Skeletal muscle satellite cell (primary cell): Measurements from ENCODE around the gene GUCY1B1.

Experiments used
- H3K27me3 ChIP-seq: 2 replicates; pipeline ENCODE4 v1.7.0; 2013; ENCODE audit warnings: low read length; ENCODE audit not compliant: control insufficient read depth, insufficient read depth
- H3K36me3 ChIP-seq: 2 replicates; pipeline ENCODE4 v1.7.0; 2013; ENCODE audit warnings: mild to moderate bottlenecking, control low read depth, low read length; ENCODE audit not compliant: insufficient read depth
- H3K4me1 ChIP-seq: 2 replicates; pipeline ENCODE4 v1.7.0; 2013; ENCODE audit warnings: low read length; ENCODE audit not compliant: control insufficient read depth, insufficient read depth
- H3K4me2 ChIP-seq: 2 replicates; pipeline ENCODE4 v1.7.0; 2013; ENCODE audit warnings: mild to moderate bottlenecking, low read length
- H3K4me3 ChIP-seq: 2 replicates; pipeline ENCODE4 v1.7.0; 2013; ENCODE audit warnings: low read length
- H3K9ac ChIP-seq: 2 replicates; pipeline ENCODE4 v1.7.0; 2013; ENCODE audit warnings: mild to moderate bottlenecking, low read depth, low read length, moderate library complexity
- H3K9me3 ChIP-seq: replicated peaks from 2 replicates; pipeline ENCODE4 v1.7.0; 2013; ENCODE audit warnings: mild to moderate bottlenecking, control low read depth, low read length

GUCY1B1 gene

GRCh38 chr4:155832664-155833063 is 73.8 kb downstream of the GUCY1B1 start:
- H3K9me3 ChIP-seq = no peaks in the 10 kb centered on the region
- no peaks in the 10 kb centered on the region for H3K36me3 ChIP-seq
- no peak overlapping the region for H3K4me3 ChIP-seq
- no peaks in the 10 kb centered on the region for H3K4me1 ChIP-seq
- no peak overlapping the region for H3K9ac ChIP-seq
- no peak overlapping the region for H3K4me2 ChIP-seq
- no peaks in the 10 kb centered on the region for H3K27me3 ChIP-seq

- H3K27me3 ChIP-seq = no peaks in the 10 kb centered on the region
- H3K9ac ChIP-seq = no peak overlapping the region
- H3K36me3 ChIP-seq = no peaks in the 10 kb centered on the region
- H3K4me3 ChIP-seq = no peak overlapping the region
- H3K4me1 ChIP-seq = peaks cover 4% of the 10 kb centered on the region
- H3K9me3 ChIP-seq = no peaks in the 10 kb centered on the region
- no peak overlapping the region for H3K4me2 ChIP-seq
These were observed 78.5 kb downstream of the GUCY1B1 start for GRCh38 chr4:155837203-155837796.

GRCh38 chr4:155842080-155842479 is 83.3 kb downstream of the GUCY1B1 start:
- no peak overlapping the region for H3K9ac ChIP-seq
- H3K4me1 ChIP-seq = peaks cover 4% of the 10 kb centered on the region
- H3K36me3 ChIP-seq = no peaks in the 10 kb centered on the region
- no peak overlapping the region for H3K4me3 ChIP-seq
- no peak overlapping the region for H3K4me2 ChIP-seq
- H3K27me3 ChIP-seq = no peaks in the 10 kb centered on the region
- H3K9me3 ChIP-seq = no peaks in the 10 kb centered on the region

- Histone ChIP-seq H3K4me2 (no peak overlapping the region), H3K4me3 (no peak overlapping the region), H3K36me3 (no peaks in the 10 kb centered on the region), H3K4me1 (no peaks in the 10 kb centered on the region), H3K27me3 (no peaks in the 10 kb centered on the region), H3K9me3 (no peaks in the 10 kb centered on the region), H3K9ac (no peak overlapping the region)
These were observed 88.1 kb downstream of the GUCY1B1 start for GRCh38 chr4:155846929-155847328.

- H3K36me3 ChIP-seq = no peaks in the 10 kb centered on the region
These were observed 90.2 kb downstream of the GUCY1B1 start for GRCh38 chr4:155849042-155849441.

GRCh38 chr4:155853189-155853588 is 94.4 kb downstream of the GUCY1B1 start:
- no peaks in the 10 kb centered on the region for H3K4me1 ChIP-seq
- no peaks in the 10 kb centered on the region for H3K27me3 ChIP-seq
- H3K9ac ChIP-seq = no peak overlapping the region
- H3K4me2 ChIP-seq = no peak overlapping the region
- no peaks in the 10 kb centered on the region for H3K36me3 ChIP-seq
- H3K9me3 ChIP-seq = no peaks in the 10 kb centered on the region
- no peak overlapping the region for H3K4me3 ChIP-seq

More at GRCh38 chr4:155849042-155849441, 90.2 kb downstream of the GUCY1B1 start:
- no peaks in the 10 kb centered on the region for H3K27me3 ChIP-seq
- H3K4me3 ChIP-seq = no peak overlapping the region
- H3K4me1 ChIP-seq = no peaks in the 10 kb centered on the region
- no peak overlapping the region for H3K9ac ChIP-seq
- no peak overlapping the region for H3K4me2 ChIP-seq
- no peaks in the 10 kb centered on the region for H3K9me3 ChIP-seq

GRCh38 chr4:155854582-155855226 is 95.9 kb downstream of the GUCY1B1 start:
- Histone ChIP-seq H3K4me1 (no peaks in the 10 kb centered on the region), H3K27me3 (no peaks in the 10 kb centered on the region), H3K36me3 (no peaks in the 10 kb centered on the region), H3K4me3 (no peak overlapping the region), H3K9ac (no peak overlapping the region), H3K4me2 (no peak overlapping the region), H3K9me3 (no peaks in the 10 kb centered on the region)

- H3K4me1 ChIP-seq = no peaks in the 10 kb centered on the region
- no peaks in the 10 kb centered on the region for H3K9me3 ChIP-seq
- no peak overlapping the region for H3K4me2 ChIP-seq
- no peak overlapping the region for H3K4me3 ChIP-seq
- H3K9ac ChIP-seq = no peak overlapping the region
- H3K27me3 ChIP-seq = no peaks in the 10 kb centered on the region
- H3K36me3 ChIP-seq = no peaks in the 10 kb centered on the region
These were observed 97.1 kb downstream of the GUCY1B1 start for GRCh38 chr4:155855897-155856296.
